Large intestine (tissue), 12 donors: Measurements from ENCODE around the gene ARHGEF26. TPM values are rescaled to one million over a fixed set of nuclear protein-coding genes. Genes with fewer than 3 reads are reported as not detected.
"Not testable (repeated sequence)": the region's sequence is repeated elsewhere in the genome, so short reads cannot be mapped to it uniquely, and the experiment has no call there.

Source experiments
- DNase-seq, 2 donors: peaks; one replicate each; pipeline versions ENCODE4 v3.0.0 to v3.0.0-alpha.2; 2013
- H3K27ac ChIP-seq: one replicate; pipeline ENCODE4 v1.5.1; 2013; ENCODE audit warnings: low read length
- H3K27me3 ChIP-seq: 2 replicates; pipeline ENCODE4 v1.6.1; 2013; ENCODE audit warnings: low read length; ENCODE audit not compliant: control insufficient read depth, insufficient read depth
- H3K36me3 ChIP-seq: 2 replicates; pipeline ENCODE4 v1.6.1; 2013; ENCODE audit warnings: low read length; ENCODE audit not compliant: control insufficient read depth, insufficient read depth
- H3K4me1 ChIP-seq: one replicate; pipeline ENCODE4 v1.6.1; 2013; ENCODE audit warnings: low read length; ENCODE audit not compliant: control insufficient read depth, insufficient read depth
- H3K4me3 ChIP-seq: one replicate; pipeline ENCODE4 v1.5.1; 2013; ENCODE audit warnings: low read length
- H3K9me3 ChIP-seq: one replicate; pipeline ENCODE4 v1.6.1; 2013; ENCODE audit warnings: mild to moderate bottlenecking, low read depth, low read length, moderate library complexity; ENCODE audit not compliant: control insufficient read depth
- WGBS: methylation state at CpG from one replicate; pipeline ENCODE4 v1.1.5; 2013; ENCODE audit warnings: low lambda C conversion rate; ENCODE audit not compliant: insufficient coverage; 5-methylcytosine and 5-hydroxymethylcytosine counted together
- long read RNA-seq, 11 donors: transcript quantifications; one replicate each; lab custom pipeline, GENCODE V29; 2026
- polyA plus RNA-seq: library from polyadenylated mRNA; unstranded; fragments of 120-200 nt; gene quantifications from one replicate; pipeline ENCODE4 v1.2.1, GENCODE V29; 2013

Gene ARHGEF26, protein sequence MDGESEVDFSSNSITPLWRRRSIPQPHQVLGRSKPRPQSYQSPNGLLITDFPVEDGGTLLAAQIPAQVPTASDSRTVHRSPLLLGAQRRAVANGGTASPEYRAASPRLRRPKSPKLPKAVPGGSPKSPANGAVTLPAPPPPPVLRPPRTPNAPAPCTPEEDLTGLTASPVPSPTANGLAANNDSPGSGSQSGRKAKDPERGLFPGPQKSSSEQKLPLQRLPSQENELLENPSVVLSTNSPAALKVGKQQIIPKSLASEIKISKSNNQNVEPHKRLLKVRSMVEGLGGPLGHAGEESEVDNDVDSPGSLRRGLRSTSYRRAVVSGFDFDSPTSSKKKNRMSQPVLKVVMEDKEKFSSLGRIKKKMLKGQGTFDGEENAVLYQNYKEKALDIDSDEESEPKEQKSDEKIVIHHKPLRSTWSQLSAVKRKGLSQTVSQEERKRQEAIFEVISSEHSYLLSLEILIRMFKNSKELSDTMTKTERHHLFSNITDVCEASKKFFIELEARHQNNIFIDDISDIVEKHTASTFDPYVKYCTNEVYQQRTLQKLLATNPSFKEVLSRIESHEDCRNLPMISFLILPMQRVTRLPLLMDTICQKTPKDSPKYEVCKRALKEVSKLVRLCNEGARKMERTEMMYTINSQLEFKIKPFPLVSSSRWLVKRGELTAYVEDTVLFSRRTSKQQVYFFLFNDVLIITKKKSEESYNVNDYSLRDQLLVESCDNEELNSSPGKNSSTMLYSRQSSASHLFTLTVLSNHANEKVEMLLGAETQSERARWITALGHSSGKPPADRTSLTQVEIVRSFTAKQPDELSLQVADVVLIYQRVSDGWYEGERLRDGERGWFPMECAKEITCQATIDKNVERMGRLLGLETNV
- 12.6 TPM for polyA plus RNA-seq
- long read RNA-seq, donor 1, partial matches to known transcripts = 0 of 1 reads
- long read RNA-seq, donor 1, other reads (novel, unspliced or antisense) = 0 of 1 reads
- long read RNA-seq, donor 2 = 0 reads
- long read RNA-seq, donor 3 = 0 reads
- long read RNA-seq, donor 4 = 0 reads
- long read RNA-seq, donor 5 = 0 reads
- long read RNA-seq, donor 6 = 0 reads
- long read RNA-seq, donor 7, partial matches to known transcripts = 7 of 7 reads
- long read RNA-seq, donor 7, other reads (novel, unspliced or antisense) = 0 of 7 reads
- long read RNA-seq, donor 8 = 0 reads
- long read RNA-seq, donor 9 = 0 reads
- long read RNA-seq, donor 10, partial matches to known transcripts = 0 of 1 reads
- long read RNA-seq, donor 10, other reads (novel, unspliced or antisense) = 0 of 1 reads
- long read RNA-seq, donor 11 = 0 reads

- Histone ChIP-seq H3K4me1 (peaks cover 11% of the 10 kb centered on the region), H3K27me3 (peaks cover 2% of the 10 kb centered on the region), H3K9me3 (no peaks in the 10 kb centered on the region), H3K36me3 (no peaks in the 10 kb centered on the region), H3K4me3 (peak within 1 kb of the TSS; percentile 86), H3K27ac (peak within 1 kb of the TSS; percentile 7)
- WGBS = no CpG with 5 or more reads among the region's 66 CpGs
- peak; percentile 66 to 87 for DNase-seq
These were observed at the start of gene ARHGEF26 for GRCh38 chr3:154120961-154121700. Gene ARHGEF26 (plus strand): TSS chr3:154121390. CDS start chr3:154121993, 603 bp downstream.

GRCh38 chr3:154074966-154075365 is 46.2 kb upstream of the ARHGEF26 start:
- no CpG with 5 or more reads among the region's 2 CpGs for WGBS
- Histone ChIP-seq H3K4me3 (no peak overlapping the region), H3K27me3 (no peaks in the 10 kb centered on the region), H3K4me1 (no peaks in the 10 kb centered on the region), H3K27ac (no peak overlapping the region), H3K36me3 (no peaks in the 10 kb centered on the region), H3K9me3 (peaks cover 3% of the 10 kb centered on the region)
- no peak for DNase-seq

DNA sequence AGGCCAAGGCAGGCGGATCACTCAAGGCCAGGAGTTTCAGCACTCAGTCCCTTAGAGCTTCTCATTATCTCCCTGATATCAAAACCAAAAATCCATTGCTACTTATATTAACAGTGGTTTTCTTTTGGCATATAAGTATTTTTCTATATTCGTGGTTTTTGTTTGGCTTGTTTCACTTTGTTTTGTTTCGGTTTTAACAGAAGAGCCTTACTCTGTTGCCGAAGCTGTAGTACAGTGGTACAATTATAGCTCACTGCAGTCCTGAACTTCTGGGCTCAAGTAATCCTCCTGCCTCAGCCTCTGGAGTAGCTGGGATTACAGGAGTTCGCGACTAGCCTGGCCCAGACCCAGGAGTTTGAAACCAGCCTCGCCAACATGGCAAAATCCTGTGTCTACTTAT is 42.5 kb upstream of the ARHGEF26 start:
- H3K9me3 ChIP-seq = peaks cover 2% of the 10 kb centered on the region
- H3K36me3 ChIP-seq = no peaks in the 10 kb centered on the region
- no CpG with 5 or more reads among the region's 7 CpGs for WGBS
- DNase-seq = no peak
- no peak overlapping the region for H3K4me3 ChIP-seq
- no peaks in the 10 kb centered on the region for H3K4me1 ChIP-seq
- no peaks in the 10 kb centered on the region for H3K27me3 ChIP-seq
- no peak overlapping the region for H3K27ac ChIP-seq

DNA sequence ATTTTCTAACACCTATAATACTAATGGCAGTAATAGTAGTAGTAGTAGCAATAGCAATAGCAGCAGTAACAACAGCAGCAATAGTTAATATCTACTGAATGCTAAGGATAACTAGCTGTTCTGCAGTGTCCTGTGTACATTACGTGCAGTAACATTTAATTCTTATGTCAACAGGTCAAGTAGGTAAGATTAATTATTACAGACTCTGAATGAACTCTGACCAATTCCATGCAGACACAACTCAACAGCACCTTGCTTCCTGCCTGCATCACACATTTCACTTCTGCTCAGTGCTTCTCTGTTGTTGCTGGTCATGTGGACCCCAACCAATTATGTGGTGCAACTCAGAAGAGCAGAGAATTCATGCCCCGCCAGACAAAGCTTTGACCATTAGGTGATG is 39.9 kb upstream of the ARHGEF26 start:
- Histone ChIP-seq H3K36me3 (no peaks in the 10 kb centered on the region), H3K9me3 (no peaks in the 10 kb centered on the region), H3K4me3 (no peak overlapping the region), H3K4me1 (no peaks in the 10 kb centered on the region), H3K27ac (no peak overlapping the region), H3K27me3 (no peaks in the 10 kb centered on the region)
- no CpG with 5 or more reads among the region's 2 CpGs for WGBS
- DNase-seq = peak; percentile 9 to 73

DNA sequence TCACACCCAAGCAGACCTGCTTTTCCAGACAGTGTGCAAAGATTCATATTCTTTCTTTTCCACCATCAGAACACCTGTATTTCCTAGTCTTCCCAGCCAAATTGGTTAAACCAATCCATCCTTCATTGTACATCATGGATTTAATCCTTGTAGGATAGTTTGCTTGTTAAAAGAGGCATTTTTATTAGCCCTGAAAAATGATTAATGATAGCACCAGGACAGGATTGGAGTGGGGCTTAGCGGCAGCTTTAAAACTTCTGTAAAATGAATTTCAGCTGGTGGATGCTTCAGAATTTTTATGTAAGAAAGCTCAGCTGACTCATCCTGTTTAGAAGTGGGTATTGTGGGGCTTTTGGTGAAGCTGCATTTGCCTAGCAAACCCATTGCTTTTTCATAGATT is 36.1 kb upstream of the ARHGEF26 start:
- WGBS = no CpG with 5 or more reads among the region's 1 CpG
- Histone ChIP-seq H3K9me3 (peaks cover 6% of the 10 kb centered on the region), H3K36me3 (no peaks in the 10 kb centered on the region), H3K4me1 (no peaks in the 10 kb centered on the region), H3K27ac (no peak overlapping the region), H3K4me3 (no peak overlapping the region), H3K27me3 (no peaks in the 10 kb centered on the region)
- DNase-seq = no peak

DNA sequence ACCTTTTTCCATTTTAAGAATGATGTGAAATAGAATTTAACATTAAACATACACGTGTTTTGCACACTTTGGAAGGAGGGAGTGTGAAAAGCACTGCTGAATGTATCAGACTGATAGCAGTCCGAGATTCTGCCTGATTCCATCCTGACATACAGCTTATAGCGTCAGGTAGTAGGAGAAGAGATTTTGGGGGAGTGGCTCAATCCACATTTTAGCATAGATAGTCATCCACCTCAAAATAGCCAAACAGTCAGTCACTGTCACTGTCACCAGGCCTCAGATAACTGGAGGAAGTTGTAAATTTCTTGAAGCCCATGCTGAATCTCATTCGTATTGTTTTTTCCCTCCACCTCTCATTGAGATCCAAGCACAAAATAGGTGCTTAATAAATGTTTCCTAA is 35.4 kb upstream of the ARHGEF26 start:
- no peaks in the 10 kb centered on the region for H3K36me3 ChIP-seq
- H3K4me1 ChIP-seq = no peaks in the 10 kb centered on the region
- H3K27ac ChIP-seq = no peak overlapping the region
- peaks cover 6% of the 10 kb centered on the region for H3K9me3 ChIP-seq
- WGBS = 80% methylated on average over 1 of the region's 4 CpGs
- DNase-seq = no peak
- H3K27me3 ChIP-seq = no peaks in the 10 kb centered on the region
- no peak overlapping the region for H3K4me3 ChIP-seq

GRCh38 chr3:154086286-154086685 is 34.9 kb upstream of the ARHGEF26 start:
- DNase-seq = no peak
- no peak overlapping the region for H3K27ac ChIP-seq
- H3K4me1 ChIP-seq = no peaks in the 10 kb centered on the region
- 100% methylated on average over 1 of the region's 1 CpG for WGBS
- no peaks in the 10 kb centered on the region for H3K36me3 ChIP-seq
- peaks cover 6% of the 10 kb centered on the region for H3K9me3 ChIP-seq
- H3K27me3 ChIP-seq = no peaks in the 10 kb centered on the region
- H3K4me3 ChIP-seq = no peak overlapping the region

DNA sequence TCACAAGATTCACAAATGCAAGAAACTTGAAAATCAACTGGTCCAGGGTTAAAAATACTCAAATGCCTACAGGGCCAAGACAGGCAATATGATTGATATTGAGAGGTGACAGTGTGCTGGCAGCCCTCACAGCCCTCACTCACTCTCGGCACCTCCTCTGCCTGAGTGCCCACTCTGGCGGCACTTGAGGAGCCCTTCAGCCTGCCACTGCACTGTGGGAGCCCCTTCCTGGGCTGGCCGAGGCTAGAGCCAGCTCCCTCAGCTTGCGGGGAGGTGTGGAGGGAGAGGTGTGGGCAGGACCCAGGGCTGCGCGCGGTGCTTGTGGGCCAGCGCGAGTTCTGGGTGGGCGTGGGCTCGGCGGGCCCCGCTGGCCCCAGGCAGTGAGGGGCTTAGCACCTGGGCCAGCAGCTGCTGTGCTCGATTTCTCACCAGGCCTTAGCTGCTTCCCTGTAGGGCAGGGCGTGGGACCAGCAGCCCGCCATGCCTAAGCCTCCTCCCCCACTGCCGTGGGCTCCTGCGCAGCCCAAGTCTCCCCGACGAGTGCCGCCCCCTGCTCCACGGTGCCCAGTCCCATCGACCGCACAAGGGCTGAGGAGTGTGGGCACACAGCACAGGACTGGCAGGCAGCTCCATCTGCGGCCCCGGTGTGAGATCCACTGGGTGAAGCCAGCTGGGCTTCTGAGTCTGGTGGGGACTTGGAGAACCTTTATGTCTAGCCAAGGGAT is 33.3 kb upstream of the ARHGEF26 start:
- no CpG with 5 or more reads among the region's 26 CpGs for WGBS

More for the DNA sequence above, 33.3 kb upstream of the ARHGEF26 start:
- not testable (repeated sequence) for H3K27ac ChIP-seq, H3K4me3 ChIP-seq, H3K36me3 ChIP-seq, H3K4me1 ChIP-seq, DNase-seq, H3K9me3 ChIP-seq, H3K27me3 ChIP-seq
